ENCODE measurements around the gene CFAP47.

Gene CFAP47

DNA sequence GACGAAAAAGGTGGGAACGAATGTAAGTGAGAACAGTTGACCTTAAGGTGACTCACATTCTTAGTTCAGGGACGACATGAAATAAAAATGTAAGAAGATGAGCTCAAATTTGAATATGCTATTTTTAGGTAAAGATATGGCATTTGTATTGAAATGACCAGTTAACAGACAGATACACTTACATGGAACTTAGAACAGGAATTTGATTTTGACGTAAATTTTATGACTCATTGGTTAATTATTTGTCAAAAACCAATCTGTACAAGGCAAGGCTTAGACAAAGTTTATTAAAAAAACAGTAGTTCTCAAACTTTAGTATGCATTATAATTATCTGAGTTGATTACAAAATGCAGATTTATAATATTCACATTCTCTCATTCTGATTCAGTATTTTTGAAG lies 469.4 kb downstream of the CFAP47 start:
- no peak overlapping the region for H3K4me3 ChIP-seq (ENCODE audit: low read depth in 1 of 2, low read length in 2 of 2)
- no peaks in the 10 kb centered on the region for H3K36me3 ChIP-seq (ENCODE audit: insufficient read depth, low read length)
- no peak overlapping the region for H3K9ac ChIP-seq (ENCODE audit: low read length)
- H3K27ac ChIP-seq (ENCODE audit: low read depth, low read length) = no peak overlapping the region
- H3K9me3 ChIP-seq (ENCODE audit: low read length) = no peaks in the 10 kb centered on the region
- H3K27me3 ChIP-seq (ENCODE audit: control insufficient read depth in 1 of 2, insufficient read depth in 2 of 2, low read length in 2 of 2) = peaks cover 0 to 7% of the 10 kb centered on the region in 2 donors
- H3K4me1 ChIP-seq (ENCODE audit: insufficient read depth, low read length) = no peaks in the 10 kb centered on the region

GRCh38 chrX:36401774-36402173 lies 482.2 kb downstream of the CFAP47 start:
- H3K4me3 ChIP-seq (ENCODE audit: low read depth in 1 of 2, low read length in 2 of 2) = no peak overlapping the region
- H3K27me3 ChIP-seq (ENCODE audit: control insufficient read depth in 1 of 2, insufficient read depth in 2 of 2, low read length in 2 of 2) = no peaks in the 10 kb centered on the region
- H3K27ac ChIP-seq (ENCODE audit: low read depth, low read length) = no peak overlapping the region
- H3K9me3 ChIP-seq (ENCODE audit: low read length) = no peaks in the 10 kb centered on the region
- no peaks in the 10 kb centered on the region for H3K4me1 ChIP-seq (ENCODE audit: insufficient read depth, low read length)
- no peaks in the 10 kb centered on the region for H3K36me3 ChIP-seq (ENCODE audit: insufficient read depth, low read length)
- no peak overlapping the region for H3K9ac ChIP-seq (ENCODE audit: low read length)

DNA sequence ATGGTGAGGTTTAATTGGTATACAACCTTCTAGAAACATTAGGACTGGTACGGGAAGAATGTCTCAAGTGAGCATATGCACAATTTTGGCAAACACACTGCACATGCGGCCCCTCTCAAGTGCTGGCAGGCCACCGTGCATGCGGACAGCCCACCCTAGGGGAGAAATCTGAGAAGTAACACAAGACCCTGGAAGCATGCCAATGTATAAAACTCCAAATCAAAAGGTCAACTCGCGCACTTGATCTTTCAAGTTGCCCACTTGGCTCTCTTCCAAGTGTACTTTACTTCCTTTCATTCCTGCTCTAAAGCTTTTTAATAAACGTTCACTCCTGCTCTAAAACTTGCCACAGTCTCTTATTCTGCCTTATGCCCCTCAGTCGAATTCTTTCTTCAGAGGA lies 488.3 kb downstream of the CFAP47 start:
- Histone ChIP-seq H3K27ac (ENCODE audit: low read depth, low read length) (no peak overlapping the region), H3K27me3 (ENCODE audit: control insufficient read depth in 1 of 2, insufficient read depth in 2 of 2, low read length in 2 of 2) (no peaks in the 10 kb centered on the region), H3K4me3 (ENCODE audit: low read depth in 1 of 2, low read length in 2 of 2) (no peak overlapping the region), H3K36me3 (ENCODE audit: insufficient read depth, low read length) (no peaks in the 10 kb centered on the region), H3K4me1 (ENCODE audit: insufficient read depth, low read length) (no peaks in the 10 kb centered on the region), H3K9ac (ENCODE audit: low read length) (no peak overlapping the region), H3K9me3 (ENCODE audit: low read length) (no peaks in the 10 kb centered on the region)

- no peak overlapping the region for H3K4me3 ChIP-seq (ENCODE audit: low read depth in 1 of 2, low read length in 2 of 2)
- no peak overlapping the region for H3K27ac ChIP-seq (ENCODE audit: low read depth, low read length)
- no peak overlapping the region for H3K9ac ChIP-seq (ENCODE audit: low read length)
- H3K27me3 ChIP-seq (ENCODE audit: control insufficient read depth in 1 of 2, insufficient read depth in 2 of 2, low read length in 2 of 2) = no peaks in the 10 kb centered on the region
- no peaks in the 10 kb centered on the region for H3K36me3 ChIP-seq (ENCODE audit: insufficient read depth, low read length)
- no peaks in the 10 kb centered on the region for H3K4me1 ChIP-seq (ENCODE audit: insufficient read depth, low read length)
- H3K9me3 ChIP-seq (ENCODE audit: low read length) = no peaks in the 10 kb centered on the region
These were observed 494.5 kb downstream of the CFAP47 start for GRCh38 chrX:36414056-36414455.

DNA sequence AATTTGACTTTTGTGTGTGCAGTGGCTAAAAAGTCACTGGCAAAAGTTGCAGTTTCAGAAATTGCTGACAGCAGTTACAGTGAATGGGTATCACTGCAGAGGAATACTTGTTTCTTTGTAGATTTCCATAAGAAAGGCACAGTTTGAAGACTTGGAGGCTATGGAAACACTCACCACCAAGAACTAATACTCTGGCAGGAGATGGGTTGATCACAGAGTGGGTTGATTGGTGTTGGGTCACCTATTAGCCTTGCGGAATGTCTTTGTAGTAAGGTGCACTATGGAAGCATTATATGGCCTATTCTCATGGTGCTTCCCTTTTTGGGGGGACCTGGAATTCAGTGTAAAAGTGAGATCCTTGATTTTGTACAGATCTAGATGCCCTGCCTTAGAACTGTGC lies 502.8 kb downstream of the CFAP47 start:
- Histone ChIP-seq H3K27ac (ENCODE audit: low read depth, low read length) (no peak overlapping the region), H3K4me3 (ENCODE audit: low read depth in 1 of 2, low read length in 2 of 2) (no peak overlapping the region), H3K27me3 (ENCODE audit: control insufficient read depth in 1 of 2, insufficient read depth in 2 of 2, low read length in 2 of 2) (no peaks in the 10 kb centered on the region), H3K9me3 (ENCODE audit: low read length) (no peaks in the 10 kb centered on the region), H3K4me1 (ENCODE audit: insufficient read depth, low read length) (no peaks in the 10 kb centered on the region), H3K36me3 (ENCODE audit: insufficient read depth, low read length) (no peaks in the 10 kb centered on the region), H3K9ac (ENCODE audit: low read length) (no peak overlapping the region)

- H3K36me3 ChIP-seq (ENCODE audit: insufficient read depth, low read length) = no peaks in the 10 kb centered on the region
- no peak overlapping the region for H3K27ac ChIP-seq (ENCODE audit: low read depth, low read length)
- H3K4me3 ChIP-seq (ENCODE audit: low read depth in 1 of 2, low read length in 2 of 2) = no peak overlapping the region
- H3K9ac ChIP-seq (ENCODE audit: low read length) = no peak overlapping the region
- no peaks in the 10 kb centered on the region for H3K27me3 ChIP-seq (ENCODE audit: control insufficient read depth in 1 of 2, insufficient read depth in 2 of 2, low read length in 2 of 2)
- no peaks in the 10 kb centered on the region for H3K9me3 ChIP-seq (ENCODE audit: low read length)
- H3K4me1 ChIP-seq (ENCODE audit: insufficient read depth, low read length) = no peaks in the 10 kb centered on the region
These were observed 512.3 kb downstream of the CFAP47 start for GRCh38 chrX:36431819-36432218.

GRCh38 chrX:36434522-36434921 lies 515.0 kb downstream of the CFAP47 start:
- no peaks in the 10 kb centered on the region for H3K27me3 ChIP-seq (ENCODE audit: control insufficient read depth in 1 of 2, insufficient read depth in 2 of 2, low read length in 2 of 2)
- H3K36me3 ChIP-seq (ENCODE audit: insufficient read depth, low read length) = no peaks in the 10 kb centered on the region

More at GRCh38 chrX:36434522-36434921, 515.0 kb downstream of the CFAP47 start:
- no peak overlapping the region for H3K4me3 ChIP-seq (ENCODE audit: low read depth in 1 of 2, low read length in 2 of 2)
- no peaks in the 10 kb centered on the region for H3K4me1 ChIP-seq (ENCODE audit: insufficient read depth, low read length)
- H3K27ac ChIP-seq (ENCODE audit: low read depth, low read length) = no peak overlapping the region
- no peak overlapping the region for H3K9ac ChIP-seq (ENCODE audit: low read length)
- H3K9me3 ChIP-seq (ENCODE audit: low read length) = no peaks in the 10 kb centered on the region

Data from muscle layer of colon (tissue), 2 donors.